Mesothelial cell of epicardium (in vitro differentiated cells): Measurements from ENCODE around the gene TACSTD2. TPM values are rescaled to one million over a fixed set of nuclear protein-coding genes. Genes with fewer than 3 reads are reported as not detected.

Source experiments
- DNase-seq, 2 experiments: peaks; one replicate each; pipeline ENCODE4 v3.0.0; 2021; ENCODE audit warnings: low spot score in 2 of 2; ENCODE audit not compliant: unreplicated experiment in 2 of 2
- H3K27ac Mint-ChIP-seq: 2 replicates; pipeline ENCODE4 v1.8.0; 2021; ENCODE audit warnings: mixed read lengths
- H3K27me3 Mint-ChIP-seq: 2 replicates; pipeline ENCODE4 v1.8.0; 2021; ENCODE audit warnings: low read depth, mixed read lengths
- H3K36me3 Mint-ChIP-seq: 2 replicates; pipeline ENCODE4 v1.8.0; 2021; ENCODE audit warnings: mixed read lengths
- H3K4me1 Mint-ChIP-seq: 2 replicates; pipeline ENCODE4 v1.8.0; 2021; ENCODE audit warnings: mixed read lengths
- H3K4me3 Mint-ChIP-seq: 2 replicates; pipeline ENCODE4 v1.8.0; 2021; ENCODE audit warnings: mild to moderate bottlenecking, moderate library complexity, mixed read lengths
- H3K9me3 Mint-ChIP-seq: 2 replicates; pipeline ENCODE4 v1.8.0; 2021; ENCODE audit warnings: mixed read lengths
- total RNA-seq: library from RNA; stranded (reverse); gene quantifications from 3 replicates; pipeline ENCODE4 v1.2.1, GENCODE V29; 2021
- TF ChIP-seq, protein P1 (sequence below): fragments of 200-600 bp; sonication (generic); IDR thresholded peaks from one replicate; pipeline ENCODE4 v1.5.0; 2021; ENCODE audit warnings: antibody characterized with exemption; ENCODE audit not compliant: unreplicated experiment

Gene TACSTD2
- total RNA-seq, 1 donor from 2014 or later = 22.7 TPM

DNA sequence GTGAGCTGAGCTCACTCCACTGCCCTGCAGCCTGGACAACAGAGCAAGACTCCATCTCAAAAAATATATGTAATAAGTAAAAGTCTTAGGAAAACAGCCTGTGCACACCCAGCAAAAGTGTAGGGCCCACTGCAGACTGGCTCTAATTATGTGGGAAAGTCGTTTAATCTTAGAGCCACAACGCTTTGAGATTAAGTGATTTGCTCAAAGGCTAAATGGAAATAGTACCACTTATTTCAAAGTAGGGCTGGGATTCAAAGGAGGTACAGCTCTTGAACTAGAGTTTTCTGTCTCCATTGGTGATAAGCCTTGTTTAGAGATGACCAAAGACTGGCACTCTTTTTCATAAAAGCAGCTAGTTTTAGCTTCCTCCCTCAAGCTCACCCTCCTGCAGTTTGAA is 2.2 kb downstream of the TACSTD2 start:
- H3K27me3 Mint-ChIP-seq = peaks cover 11% of the 10 kb centered on the region

DNA sequence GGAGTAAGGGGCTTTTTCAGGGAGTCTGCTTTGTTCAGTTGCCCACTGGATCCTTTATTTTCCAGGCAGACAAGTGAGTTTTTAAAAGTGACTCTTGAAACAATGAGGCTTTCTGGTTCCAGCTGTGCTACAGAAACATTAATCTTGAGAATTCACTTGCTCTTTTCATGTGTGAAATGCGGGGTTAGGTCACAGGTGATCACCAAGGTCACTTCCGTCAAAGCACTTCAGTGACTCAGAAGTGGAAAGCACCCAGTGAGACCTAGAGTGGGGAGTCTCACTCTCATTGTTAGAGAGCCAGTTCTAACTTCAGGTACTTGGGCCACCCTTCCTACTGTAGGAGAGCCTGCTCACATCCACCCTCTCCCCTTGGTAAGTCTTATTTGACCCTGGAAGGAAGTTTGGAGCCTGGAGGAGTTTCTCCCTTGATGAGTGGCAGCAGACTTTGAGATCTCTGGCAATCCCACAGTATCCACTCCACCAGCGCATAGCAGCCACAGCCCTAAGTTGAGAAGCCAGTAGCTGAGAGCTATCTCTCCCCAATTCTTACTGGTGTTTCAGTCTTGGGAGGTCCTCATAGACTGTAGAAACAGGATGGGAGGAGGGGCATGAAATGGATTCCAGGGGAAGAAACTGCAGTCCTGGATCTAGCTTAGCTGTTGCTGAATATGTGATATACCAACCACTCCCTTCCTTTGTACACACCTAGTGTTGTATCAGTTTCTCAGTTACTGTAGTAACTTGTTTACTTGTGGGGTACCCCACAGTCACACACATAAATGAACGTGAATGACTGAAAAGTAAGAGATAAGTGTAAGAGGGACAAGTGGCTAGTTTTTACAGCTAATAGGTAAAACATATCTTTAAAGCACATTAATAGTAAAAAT is 3.1 kb downstream of the TACSTD2 start:
- no peak for DNase-seq
- H3K36me3 Mint-ChIP-seq = no peaks in the 10 kb centered on the region
- peaks cover 11% of the 10 kb centered on the region for H3K27me3 Mint-ChIP-seq
- H3K4me3 Mint-ChIP-seq = peak overlapping the region; percentile 43
- TF ChIP-seq, protein P1, sequence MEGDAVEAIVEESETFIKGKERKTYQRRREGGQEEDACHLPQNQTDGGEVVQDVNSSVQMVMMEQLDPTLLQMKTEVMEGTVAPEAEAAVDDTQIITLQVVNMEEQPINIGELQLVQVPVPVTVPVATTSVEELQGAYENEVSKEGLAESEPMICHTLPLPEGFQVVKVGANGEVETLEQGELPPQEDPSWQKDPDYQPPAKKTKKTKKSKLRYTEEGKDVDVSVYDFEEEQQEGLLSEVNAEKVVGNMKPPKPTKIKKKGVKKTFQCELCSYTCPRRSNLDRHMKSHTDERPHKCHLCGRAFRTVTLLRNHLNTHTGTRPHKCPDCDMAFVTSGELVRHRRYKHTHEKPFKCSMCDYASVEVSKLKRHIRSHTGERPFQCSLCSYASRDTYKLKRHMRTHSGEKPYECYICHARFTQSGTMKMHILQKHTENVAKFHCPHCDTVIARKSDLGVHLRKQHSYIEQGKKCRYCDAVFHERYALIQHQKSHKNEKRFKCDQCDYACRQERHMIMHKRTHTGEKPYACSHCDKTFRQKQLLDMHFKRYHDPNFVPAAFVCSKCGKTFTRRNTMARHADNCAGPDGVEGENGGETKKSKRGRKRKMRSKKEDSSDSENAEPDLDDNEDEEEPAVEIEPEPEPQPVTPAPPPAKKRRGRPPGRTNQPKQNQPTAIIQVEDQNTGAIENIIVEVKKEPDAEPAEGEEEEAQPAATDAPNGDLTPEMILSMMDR = no peak
- peak overlapping the region; percentile 98 for H3K27ac Mint-ChIP-seq
- H3K9me3 Mint-ChIP-seq = no peaks in the 10 kb centered on the region
- peaks cover 48% of the 10 kb centered on the region for H3K4me1 Mint-ChIP-seq

More for the DNA sequence above, 2.2 kb downstream of the TACSTD2 start:
- peaks cover 48% of the 10 kb centered on the region for H3K4me1 Mint-ChIP-seq
- H3K27ac Mint-ChIP-seq = peak overlapping the region; percentile 59
- DNase-seq = no peak
- no peaks in the 10 kb centered on the region for H3K36me3 Mint-ChIP-seq
- no peak overlapping the region for H3K4me3 Mint-ChIP-seq
- TF ChIP-seq, protein P1 = no peak
- H3K9me3 Mint-ChIP-seq = no peaks in the 10 kb centered on the region

DNA sequence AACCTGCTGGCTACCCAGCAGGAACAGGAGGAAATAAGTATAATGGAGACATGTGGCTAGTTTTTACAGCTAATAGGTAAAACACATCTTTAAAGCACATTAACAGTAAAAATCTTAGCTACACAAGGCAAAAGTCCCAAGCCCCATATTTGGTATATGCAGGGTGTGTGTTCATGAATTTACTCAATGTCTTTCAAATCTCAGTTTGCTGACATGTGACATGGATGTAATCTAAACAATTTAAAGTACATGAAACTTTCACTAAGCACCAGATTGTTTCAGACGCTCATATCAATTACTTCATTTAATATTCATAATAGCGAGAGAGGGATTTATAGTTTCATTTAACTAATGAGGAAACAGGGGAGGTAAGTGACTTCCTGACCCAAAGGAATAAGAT is 3.9 kb downstream of the TACSTD2 start:
- Mint-ChIP-seq H3K27ac (peak overlapping the region; percentile 98), H3K4me3 (peak overlapping the region; percentile 43), H3K27me3 (peaks cover 11% of the 10 kb centered on the region), H3K9me3 (no peaks in the 10 kb centered on the region), H3K4me1 (peaks cover 45% of the 10 kb centered on the region), H3K36me3 (no peaks in the 10 kb centered on the region)
- TF ChIP-seq, protein P1 = no peak
- no peak for DNase-seq

DNA sequence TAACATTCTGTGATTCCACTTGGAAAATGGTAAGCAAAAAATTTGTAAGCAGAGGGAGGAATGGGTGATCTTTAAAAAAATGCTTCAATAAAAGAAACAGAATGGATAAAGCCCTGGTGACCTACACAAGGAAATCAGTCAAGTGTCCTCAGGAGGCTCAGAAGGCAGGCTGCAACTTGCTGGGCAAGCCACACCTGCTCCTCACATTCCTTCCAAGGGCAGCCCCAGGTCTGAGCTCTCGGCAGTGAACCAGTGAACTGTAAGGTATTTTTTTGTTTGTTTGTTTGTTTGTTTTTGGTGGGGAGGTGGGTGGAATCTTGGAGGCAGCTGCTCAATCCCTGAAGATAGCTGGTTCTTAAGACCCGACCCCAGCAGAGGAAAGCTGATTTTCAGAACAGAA is 4.4 kb downstream of the TACSTD2 start:
- TF ChIP-seq, protein P1 = no peak
- Mint-ChIP-seq H3K36me3 (no peaks in the 10 kb centered on the region), H3K4me3 (peak overlapping the region; percentile 43), H3K27ac (peak overlapping the region; percentile 98), H3K9me3 (no peaks in the 10 kb centered on the region), H3K4me1 (peaks cover 41% of the 10 kb centered on the region), H3K27me3 (peaks cover 10% of the 10 kb centered on the region)
- DNase-seq = no peak

DNA sequence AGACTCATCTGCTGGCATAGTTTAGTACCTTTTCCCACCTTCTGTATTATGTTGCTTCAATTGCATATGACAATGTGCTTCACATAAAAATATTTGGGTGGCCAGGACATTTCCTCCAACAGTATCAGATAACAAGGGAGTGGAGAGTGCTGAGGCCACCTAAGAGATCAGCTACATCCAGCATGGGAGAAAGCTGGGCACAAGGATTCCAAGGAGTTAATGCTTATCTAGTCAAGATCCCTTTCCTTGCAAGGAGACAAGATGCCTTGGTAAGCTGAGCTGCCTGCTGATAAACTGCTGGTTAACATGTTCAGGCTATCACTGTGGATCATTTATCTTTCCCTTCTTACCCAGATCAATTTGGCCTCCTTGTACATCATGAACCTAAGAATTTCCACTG is 5.4 kb downstream of the TACSTD2 start:
- no peaks in the 10 kb centered on the region for H3K36me3 Mint-ChIP-seq
- no peak overlapping the region for H3K4me3 Mint-ChIP-seq
- DNase-seq = no peak
- no peaks in the 10 kb centered on the region for H3K9me3 Mint-ChIP-seq
- H3K27ac Mint-ChIP-seq = peak overlapping the region; percentile 98
- peaks cover 36% of the 10 kb centered on the region for H3K4me1 Mint-ChIP-seq
- peaks cover 4% of the 10 kb centered on the region for H3K27me3 Mint-ChIP-seq
- TF ChIP-seq, protein P1 = no peak
